Prostate gland (tissue), 2 donors: ENCODE results near the gene METTL1.
"Not testable (repeated sequence)": the region's sequence is repeated elsewhere in the genome, so short reads cannot be mapped to it uniquely, and the experiment has no call there.

Experiments used
- POLR2A ChIP-seq: fragments of 450-650 bp; IDR thresholded peaks from one replicate; pipeline ENCODE4 v1.6.1; 2016; ENCODE audit warnings: antibody characterized with exemption, mild to moderate bottlenecking
- POLR2AphosphoS5 ChIP-seq: sonication (generic); formaldehyde crosslinking; IDR thresholded peaks from one replicate; pipeline ENCODE4 v1.6.1; 2017; ENCODE audit warnings: antibody characterized with exemption
- TF ChIP-seq, protein P1 (sequence below), 4 experiments: fragments of 200-600 bp in 2 of 4; fragments of 450-650 bp in 2 of 4; sonication (generic) in 2 of 4; IDR thresholded peaks; 1 replicate in 3 of 4; 2 replicates in 1 of 4; pipeline ENCODE4 v1.5.1; 2016 to 2019; ENCODE audit warnings: antibody characterized with exemption in 4 of 4, mild to moderate bottlenecking in 2 of 4, moderate library complexity in 2 of 4

DNA sequence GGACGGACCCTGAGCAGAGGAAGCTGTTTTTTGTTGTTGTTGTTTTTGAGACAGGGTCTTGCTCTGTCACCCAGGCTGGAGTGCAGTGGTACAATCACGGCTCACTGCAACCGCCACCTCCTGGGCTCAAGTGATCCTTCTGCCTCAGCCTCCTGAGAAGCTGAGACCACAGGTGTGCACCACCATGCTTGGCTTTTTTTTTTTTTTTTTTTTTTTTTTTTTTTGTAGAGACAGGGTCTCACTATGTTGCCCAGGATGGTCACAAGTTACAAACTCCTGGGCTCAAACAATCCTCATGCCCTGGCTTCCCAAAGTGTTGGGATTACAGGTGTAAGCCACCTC, 46.1 kb upstream of the METTL1 start:
- TF ChIP-seq POLR2AphosphoS5, POLR2A: not testable (repeated sequence)
- TF ChIP-seq, protein P1, sequence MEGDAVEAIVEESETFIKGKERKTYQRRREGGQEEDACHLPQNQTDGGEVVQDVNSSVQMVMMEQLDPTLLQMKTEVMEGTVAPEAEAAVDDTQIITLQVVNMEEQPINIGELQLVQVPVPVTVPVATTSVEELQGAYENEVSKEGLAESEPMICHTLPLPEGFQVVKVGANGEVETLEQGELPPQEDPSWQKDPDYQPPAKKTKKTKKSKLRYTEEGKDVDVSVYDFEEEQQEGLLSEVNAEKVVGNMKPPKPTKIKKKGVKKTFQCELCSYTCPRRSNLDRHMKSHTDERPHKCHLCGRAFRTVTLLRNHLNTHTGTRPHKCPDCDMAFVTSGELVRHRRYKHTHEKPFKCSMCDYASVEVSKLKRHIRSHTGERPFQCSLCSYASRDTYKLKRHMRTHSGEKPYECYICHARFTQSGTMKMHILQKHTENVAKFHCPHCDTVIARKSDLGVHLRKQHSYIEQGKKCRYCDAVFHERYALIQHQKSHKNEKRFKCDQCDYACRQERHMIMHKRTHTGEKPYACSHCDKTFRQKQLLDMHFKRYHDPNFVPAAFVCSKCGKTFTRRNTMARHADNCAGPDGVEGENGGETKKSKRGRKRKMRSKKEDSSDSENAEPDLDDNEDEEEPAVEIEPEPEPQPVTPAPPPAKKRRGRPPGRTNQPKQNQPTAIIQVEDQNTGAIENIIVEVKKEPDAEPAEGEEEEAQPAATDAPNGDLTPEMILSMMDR (IDR thresholded peaks at IDR 0.05), result not testable (repeated sequence)
